Activated T-cell treated with anti-CD3 and anti-CD28 coated beads, Interleukin-2, amount 50 U/mL, for 48 hours (primary cell): ENCODE results near the gene WWOX.

ENCODE experiments used
- DNase-seq, 2 experiments: peaks; one replicate each; pipeline ENCODE4 v3.0.0-alpha.2; 2020

The WWOX gene

GRCh38 chr16:79093554-79093967 lies 994.1 kb downstream of the WWOX start:
- DNase-seq, result peak; percentile 73 to 75

GRCh38 chr16:79096246-79096645 lies 996.8 kb downstream of the WWOX start:
- no peak for DNase-seq

- DNase-seq, result no peak
These were observed 997.7 kb downstream of the WWOX start for GRCh38 chr16:79097166-79097565.

- no peak for DNase-seq
These were observed 998.3 kb downstream of the WWOX start for GRCh38 chr16:79097771-79098170.

GRCh38 chr16:79098907-79099306 lies 999.5 kb downstream of the WWOX start:
- no peak for DNase-seq

GRCh38 chr16:79099716-79100115 lies 1000.3 kb downstream of the WWOX start:
- no peak for DNase-seq

GRCh38 chr16:79100447-79100846 lies 1001.0 kb downstream of the WWOX start:
- no peak for DNase-seq

GRCh38 chr16:79101491-79101890 lies 1002.0 kb downstream of the WWOX start:
- no peak for DNase-seq

- DNase-seq, result no peak
These were observed 1005.1 kb downstream of the WWOX start for GRCh38 chr16:79104567-79104966.

GRCh38 chr16:79107301-79107700 lies 1007.8 kb downstream of the WWOX start:
- DNase-seq, result no peak

GRCh38 chr16:79109771-79110170 lies 1010.3 kb downstream of the WWOX start:
- DNase-seq, result no peak

GRCh38 chr16:79110242-79110641 lies 1010.8 kb downstream of the WWOX start:
- DNase-seq, result no peak

- DNase-seq, result no peak
These were observed 1011.5 kb downstream of the WWOX start for GRCh38 chr16:79110953-79111352.

- DNase-seq, result no peak
These were observed 1013.0 kb downstream of the WWOX start for GRCh38 chr16:79112462-79112861.

- DNase-seq, result no peak
These were observed 1014.4 kb downstream of the WWOX start for GRCh38 chr16:79113826-79114225.

- no peak for DNase-seq
These were observed 1015.3 kb downstream of the WWOX start for GRCh38 chr16:79114759-79115158.

GRCh38 chr16:79121906-79122305 lies 1022.5 kb downstream of the WWOX start:
- DNase-seq, result no peak

GRCh38 chr16:79122343-79122742 lies 1022.9 kb downstream of the WWOX start:
- no peak for DNase-seq

GRCh38 chr16:79124016-79124756 lies 1024.7 kb downstream of the WWOX start:
- no peak for DNase-seq

- DNase-seq, result no peak
These were observed 1028.3 kb downstream of the WWOX start for GRCh38 chr16:79127766-79128165.

GRCh38 chr16:79128706-79129105 lies 1029.3 kb downstream of the WWOX start:
- no peak for DNase-seq

- DNase-seq, result no peak
These were observed 1031.2 kb downstream of the WWOX start for GRCh38 chr16:79130616-79131015.

- DNase-seq, result no peak
These were observed 1032.0 kb downstream of the WWOX start for GRCh38 chr16:79131321-79132075.

- no peak for DNase-seq
These were observed 1033.2 kb downstream of the WWOX start for GRCh38 chr16:79132701-79133100.
